SK-N-SH (cell line): ENCODE measurements around the gene SLC2A13.
"Not testable (repeated sequence)": the region's sequence is repeated elsewhere in the genome, so short reads cannot be mapped to it uniquely, and the experiment has no call there.

Experiments used
- EP300 ChIP-seq, 2 experiments: IDR thresholded peaks; 2 replicates each; pipeline versions ENCODE4 v1.4.0 to v1.6.1; 2012; ENCODE audit warnings: borderline replicate concordance in 1 of 2, low read depth in 1 of 2, low read length in 1 of 2
- GABPA ChIP-seq: IDR thresholded peaks from 2 replicates; pipeline ENCODE4 v1.4.0; 2012; ENCODE audit warnings: low read depth, mild to moderate bottlenecking
- JUND ChIP-seq: IDR thresholded peaks from 2 replicates; pipeline ENCODE4 v1.4.0; 2012
- TF ChIP-seq, protein P1 (sequence below): fragments of 200-600 bp; sonication (generic); IDR thresholded peaks from 2 replicates; pipeline ENCODE4 v1.6.1; 2017; ENCODE audit warnings: antibody characterized with exemption, mild to moderate bottlenecking, moderate library complexity

DNA sequence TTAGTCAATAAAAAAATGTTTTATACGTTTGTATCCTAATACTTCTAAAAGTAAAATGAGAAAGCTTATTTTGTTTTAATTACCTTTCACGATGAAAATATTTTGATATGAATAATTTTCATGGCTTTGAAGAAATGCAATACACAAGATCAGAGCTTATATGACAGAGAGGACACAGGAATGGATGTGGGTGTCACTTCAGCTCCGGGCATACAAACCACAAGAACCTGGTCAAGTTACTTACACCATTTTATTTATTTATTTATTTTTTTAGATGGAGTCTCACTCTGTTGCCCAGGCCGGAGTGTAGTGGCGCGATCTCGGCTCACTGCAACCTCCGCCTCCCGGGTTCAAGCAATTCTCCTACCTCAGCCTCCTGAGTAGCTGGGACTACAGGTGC, 74.9 kb downstream of the SLC2A13 start:
- TF ChIP-seq, protein P1, sequence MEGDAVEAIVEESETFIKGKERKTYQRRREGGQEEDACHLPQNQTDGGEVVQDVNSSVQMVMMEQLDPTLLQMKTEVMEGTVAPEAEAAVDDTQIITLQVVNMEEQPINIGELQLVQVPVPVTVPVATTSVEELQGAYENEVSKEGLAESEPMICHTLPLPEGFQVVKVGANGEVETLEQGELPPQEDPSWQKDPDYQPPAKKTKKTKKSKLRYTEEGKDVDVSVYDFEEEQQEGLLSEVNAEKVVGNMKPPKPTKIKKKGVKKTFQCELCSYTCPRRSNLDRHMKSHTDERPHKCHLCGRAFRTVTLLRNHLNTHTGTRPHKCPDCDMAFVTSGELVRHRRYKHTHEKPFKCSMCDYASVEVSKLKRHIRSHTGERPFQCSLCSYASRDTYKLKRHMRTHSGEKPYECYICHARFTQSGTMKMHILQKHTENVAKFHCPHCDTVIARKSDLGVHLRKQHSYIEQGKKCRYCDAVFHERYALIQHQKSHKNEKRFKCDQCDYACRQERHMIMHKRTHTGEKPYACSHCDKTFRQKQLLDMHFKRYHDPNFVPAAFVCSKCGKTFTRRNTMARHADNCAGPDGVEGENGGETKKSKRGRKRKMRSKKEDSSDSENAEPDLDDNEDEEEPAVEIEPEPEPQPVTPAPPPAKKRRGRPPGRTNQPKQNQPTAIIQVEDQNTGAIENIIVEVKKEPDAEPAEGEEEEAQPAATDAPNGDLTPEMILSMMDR: not testable (repeated sequence)
- TF ChIP-seq JUND; EP300 (IDR thresholded peaks at IDR 0.05; ENCODE audit: borderline replicate concordance in 1 of 2, low read depth in 1 of 2, low read length in 1 of 2); GABPA: not testable (repeated sequence)
